GM12872 (cell line): ENCODE measurements around the gene DDR1.

Experiments
- CTCF ChIP-seq: IDR thresholded peaks from 3 replicates; pipeline ENCODE4 v1.5.1; 2011; ENCODE audit warnings: low read depth, mild to moderate bottlenecking, low read length, moderate library complexity; ENCODE audit not compliant: insufficient read depth

The DDR1 gene

GRCh38 chr6:30882204-30882758, 2.0 kb upstream of the DDR1 start:
- no peak for TF ChIP-seq CTCF

GRCh38 chr6:30882759-30883684, 1.3 kb upstream of the DDR1 start:
- no peak for TF ChIP-seq CTCF

GRCh38 chr6:30884521-30885480, 482 bp downstream of the DDR1 start:
- no peak for TF ChIP-seq CTCF

GRCh38 chr6:30885481-30885998, 1.2 kb downstream of the DDR1 start:
- no peak for TF ChIP-seq CTCF

GRCh38 chr6:30885999-30886896, 1.9 kb downstream of the DDR1 start:
- no peak for TF ChIP-seq CTCF

- TF ChIP-seq CTCF = no peak
These were observed 2.6 kb downstream of the DDR1 start for GRCh38 chr6:30886897-30887255.
